A172 (cell line): ENCODE measurements around the gene LYAR. TPM values are rescaled to one million over a fixed set of nuclear protein-coding genes. Genes with fewer than 3 reads are reported as not detected.

Experiments
- DNase-seq: peaks from one replicate; pipeline ENCODE4 v3.0.0-alpha.2; 2015; ENCODE audit warnings: low spot score
- total RNA-seq: library from RNA; depleted of rRNA; stranded (reverse); fragments of >200 nt; shearing (Covaris generic); gene quantifications from 2 replicates; pipeline ENCODE4 v1.2.3, GENCODE V29; 2014; rRNA removed

Gene LYAR, protein sequence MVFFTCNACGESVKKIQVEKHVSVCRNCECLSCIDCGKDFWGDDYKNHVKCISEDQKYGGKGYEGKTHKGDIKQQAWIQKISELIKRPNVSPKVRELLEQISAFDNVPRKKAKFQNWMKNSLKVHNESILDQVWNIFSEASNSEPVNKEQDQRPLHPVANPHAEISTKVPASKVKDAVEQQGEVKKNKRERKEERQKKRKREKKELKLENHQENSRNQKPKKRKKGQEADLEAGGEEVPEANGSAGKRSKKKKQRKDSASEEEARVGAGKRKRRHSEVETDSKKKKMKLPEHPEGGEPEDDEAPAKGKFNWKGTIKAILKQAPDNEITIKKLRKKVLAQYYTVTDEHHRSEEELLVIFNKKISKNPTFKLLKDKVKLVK
- total RNA-seq = 38.1 and 54.5 TPM in 2 replicates

DNA sequence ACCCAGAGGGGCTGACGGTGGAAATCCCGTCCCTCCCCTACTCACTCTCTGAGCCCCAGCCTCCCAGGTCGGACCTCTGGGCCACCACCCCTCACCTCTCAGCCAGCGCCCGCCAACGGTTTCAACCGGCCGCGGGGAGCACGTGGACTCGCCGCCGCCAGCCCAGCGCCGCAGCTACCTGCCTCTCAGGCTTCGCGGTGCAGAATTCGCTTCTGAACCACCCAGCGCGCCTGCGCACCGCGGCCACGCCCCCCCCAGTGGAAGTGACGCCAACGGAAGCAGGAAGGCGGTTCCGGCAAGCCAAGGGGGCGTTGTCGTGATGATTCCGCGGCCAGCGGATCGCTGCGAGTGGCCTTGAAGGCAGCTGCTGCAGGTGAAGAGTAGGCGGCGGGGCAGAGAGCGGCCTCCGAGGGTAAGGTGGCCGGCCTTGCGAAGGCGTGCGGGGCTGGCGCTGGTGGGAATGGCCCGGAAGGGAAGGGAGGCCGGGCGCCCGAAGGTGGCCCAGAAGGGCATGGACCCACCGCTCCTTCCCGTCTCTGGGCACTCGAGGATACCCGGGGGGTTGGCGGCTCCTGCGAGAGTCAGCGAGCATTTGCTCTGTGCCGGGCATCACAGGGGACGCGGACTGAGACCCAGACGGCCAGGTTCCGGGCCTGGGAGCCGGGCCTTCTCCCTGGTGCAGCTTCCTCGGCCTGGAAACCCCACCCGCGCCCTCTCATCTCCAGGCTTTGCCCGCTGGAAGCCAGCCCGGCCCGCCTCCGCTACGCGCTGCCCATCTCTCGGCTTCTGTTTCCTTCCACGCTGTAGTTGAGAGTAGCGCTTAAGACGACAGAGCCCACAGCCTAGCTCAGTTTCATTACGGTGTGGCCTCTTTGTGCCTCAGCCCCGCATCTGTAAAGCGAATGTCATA lies at the start of gene LYAR, which contains the start of gene ZBTB49:
LYAR (minus strand) TSS at position 214 of the 910 bp plus-strand sequence. CDS start 6,412 bp downstream, outside the sequence.
ZBTB49 (plus strand) TSS at position 311 of the 910 bp plus-strand sequence. CDS start 9,695 bp downstream, outside the sequence.
- DNase-seq = peak; percentile 71

DNA sequence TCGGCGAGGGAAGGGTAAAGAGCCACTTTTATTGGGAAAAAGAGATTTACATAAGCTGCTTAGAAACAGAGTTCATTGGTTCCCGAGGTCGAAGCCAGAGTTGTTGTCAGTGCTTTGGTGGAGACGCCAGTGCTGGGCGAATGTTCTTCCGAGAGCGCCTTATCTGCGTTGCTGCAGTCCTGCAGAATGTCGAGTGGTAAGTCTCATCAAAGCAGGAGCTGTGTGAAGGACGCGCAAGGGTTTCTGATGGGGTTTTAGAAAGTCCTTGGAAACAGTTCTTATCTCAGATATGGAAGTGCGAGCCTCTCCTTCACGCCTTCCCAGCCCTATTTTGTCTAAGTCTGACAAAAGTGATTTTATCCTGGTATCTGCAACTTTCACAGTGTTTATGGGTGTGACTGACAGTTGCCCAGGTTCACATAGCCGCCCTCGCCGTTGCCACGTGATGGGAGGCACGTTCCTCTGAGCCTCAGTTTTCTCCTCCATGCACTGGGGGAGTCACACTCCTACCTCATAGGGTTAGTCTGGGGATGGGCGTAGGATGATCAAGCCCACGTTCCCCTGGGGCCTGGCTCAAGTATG lies 49.6 kb upstream of the LYAR start:
- DNase-seq = no peak

GRCh38 chr4:4338210-4339001 lies 48.5 kb upstream of the LYAR start:
- DNase-seq = no peak

DNA sequence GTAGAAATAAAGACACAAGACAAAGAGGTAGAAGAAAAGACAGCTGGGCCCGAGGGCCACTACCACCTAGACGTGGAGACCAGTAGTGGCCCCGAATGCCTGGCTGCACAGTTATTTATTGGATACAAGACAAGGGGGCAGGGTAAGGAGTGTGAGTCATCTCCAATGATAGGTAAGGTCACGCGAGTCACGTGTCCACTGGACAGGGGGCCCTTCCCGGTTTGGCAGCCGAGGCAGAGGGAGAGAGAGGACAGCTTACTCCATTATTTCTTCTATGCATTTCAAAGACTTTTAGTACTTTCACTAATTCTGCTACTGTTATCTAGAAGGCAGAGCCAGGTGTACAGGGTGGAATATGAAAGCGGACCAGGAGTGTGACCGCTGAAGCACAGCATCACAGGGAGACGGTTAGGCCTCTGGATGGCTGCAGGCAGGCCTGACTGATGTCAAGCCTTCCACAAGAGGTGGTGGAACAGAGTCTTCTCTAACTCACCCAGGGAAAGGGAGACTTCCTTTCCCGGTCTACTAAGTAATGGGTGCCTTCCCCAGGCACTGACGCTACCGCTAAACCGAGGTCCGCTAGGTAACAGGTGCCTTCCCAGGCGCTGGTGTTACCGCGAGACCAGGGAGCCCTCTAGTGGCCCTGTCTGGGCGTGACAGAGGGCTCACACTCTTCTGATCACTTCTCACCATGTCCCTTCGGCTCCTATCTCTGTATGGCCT lies 45.0 kb upstream of the LYAR start:
- peak; percentile 66 for DNase-seq

DNA sequence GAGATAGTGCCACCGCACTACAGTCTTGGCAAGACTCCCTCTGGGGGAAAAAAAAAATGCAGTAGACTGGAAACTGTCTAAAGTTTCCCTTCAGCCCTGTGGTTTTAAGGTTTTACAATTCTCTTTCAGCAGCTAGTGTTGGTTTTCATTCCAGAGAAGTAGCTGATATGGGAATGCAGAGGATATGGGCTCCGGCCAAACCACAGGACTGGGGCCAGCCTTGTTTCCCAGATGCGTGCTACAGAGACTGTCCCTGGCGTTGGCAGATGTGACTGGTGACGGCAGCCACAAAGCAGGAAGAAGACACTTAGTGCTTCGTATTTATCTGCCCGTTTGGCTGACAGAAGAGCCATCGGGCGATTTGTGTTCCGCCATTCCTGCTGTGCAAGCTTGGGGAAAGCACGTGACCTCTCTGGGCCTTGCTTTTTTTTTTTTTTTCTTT lies 43.3 kb upstream of the LYAR start:
- DNase-seq = peak; percentile 96

DNA sequence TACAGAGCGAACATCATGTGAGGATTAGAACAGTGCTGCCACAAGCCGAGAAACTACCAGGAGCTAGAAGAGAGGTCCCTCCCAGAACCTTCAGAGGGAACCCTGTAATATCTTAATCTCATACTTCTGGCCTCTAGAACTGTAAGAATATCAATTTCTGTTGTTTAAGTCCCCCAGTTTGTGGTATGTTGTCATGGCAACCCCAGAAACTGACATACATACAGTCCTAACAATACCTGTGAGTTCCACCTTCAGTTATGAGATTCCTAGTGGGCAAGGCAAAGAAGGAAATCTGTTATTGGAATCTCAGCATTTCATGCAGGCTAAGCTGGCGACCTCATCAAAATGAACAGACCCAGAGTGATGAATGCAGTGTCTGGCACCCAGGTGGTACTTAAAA lies 42.6 kb upstream of the LYAR start:
- DNase-seq = no peak

DNA sequence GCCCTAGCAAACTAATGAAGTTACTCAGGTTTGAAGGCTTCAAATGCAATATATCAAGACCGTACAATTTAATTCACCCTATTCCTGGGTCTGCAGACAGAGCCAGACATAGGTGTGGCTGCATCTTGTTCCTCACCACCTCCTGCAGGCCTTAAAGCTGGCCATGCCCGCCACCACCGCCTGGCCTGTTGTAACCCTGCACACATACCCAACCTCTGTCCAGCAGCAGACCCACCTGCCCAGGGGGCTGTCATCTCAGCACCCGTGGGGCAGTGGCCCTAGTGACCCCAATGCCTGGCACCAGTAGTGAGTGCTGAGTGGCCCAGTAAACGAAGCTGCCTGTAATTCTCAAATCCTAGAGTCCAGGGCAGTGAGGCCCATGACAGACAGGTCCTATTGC lies 40.8 kb upstream of the LYAR start:
- no peak for DNase-seq

DNA sequence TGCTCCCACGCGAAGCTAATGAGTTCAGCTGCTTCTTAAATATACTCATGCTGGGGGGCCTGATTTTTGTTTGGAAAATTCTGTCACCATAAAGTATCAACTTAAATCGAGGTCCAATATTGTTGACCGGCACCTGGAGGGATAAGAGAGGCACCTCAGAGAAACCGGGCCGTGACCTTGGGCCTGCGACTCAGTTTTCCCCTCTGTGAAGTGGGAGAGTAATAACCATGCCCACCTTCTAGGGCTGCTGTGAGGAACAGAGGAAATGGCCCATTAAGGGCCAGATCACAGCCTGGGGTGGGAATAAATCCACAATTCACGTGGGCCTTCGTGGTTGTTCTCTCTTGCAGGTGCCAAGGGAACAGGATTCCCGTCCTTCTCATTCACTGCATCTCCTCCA lies 39.5 kb upstream of the LYAR start:
- no peak for DNase-seq

- no peak for DNase-seq
Measured at GRCh38 chr4:4328840-4329239, 38.9 kb upstream of the LYAR start.

- no peak for DNase-seq
Measured at GRCh38 chr4:4328206-4328605, 38.3 kb upstream of the LYAR start.

GRCh38 chr4:4327652-4328121 lies 37.7 kb upstream of the LYAR start:
- no peak for DNase-seq

DNA sequence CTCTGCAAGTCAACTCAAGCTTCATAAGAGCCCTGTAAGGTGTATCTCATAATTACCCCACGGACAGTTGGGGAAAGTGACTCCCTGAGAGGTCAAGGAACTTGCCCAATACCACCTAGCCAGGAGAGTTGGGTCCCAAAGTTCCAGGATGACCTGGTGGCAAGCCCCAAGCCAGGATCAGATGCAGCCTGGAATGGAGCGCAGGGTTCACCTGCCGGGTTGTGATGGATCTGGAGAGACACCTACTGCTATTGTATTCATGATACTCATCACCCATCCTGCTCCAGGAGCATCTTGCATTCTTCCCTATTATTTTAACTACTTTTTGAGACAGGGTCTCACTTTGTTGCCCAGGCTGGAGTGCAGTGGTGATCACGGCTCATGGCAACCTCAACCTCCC lies 36.2 kb upstream of the LYAR start:
- DNase-seq = no peak

DNA sequence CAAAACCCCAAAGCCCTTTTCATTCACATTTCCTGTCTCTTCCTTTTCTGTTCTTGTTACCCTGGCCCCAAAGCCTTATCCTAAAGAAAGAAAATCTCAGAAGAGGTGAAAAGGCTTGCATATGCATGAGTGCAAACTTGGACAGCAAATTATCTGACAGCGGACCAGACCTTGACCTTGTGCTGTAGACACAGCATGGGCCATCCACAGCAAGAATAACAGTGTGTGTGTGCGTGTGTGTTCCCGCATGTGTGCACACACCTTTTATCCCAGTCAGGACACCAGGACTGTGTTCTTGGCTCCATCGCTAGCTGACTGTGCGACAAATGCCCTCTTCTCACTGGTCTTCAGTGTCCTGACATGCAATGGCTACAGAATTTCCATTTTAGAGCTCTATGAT lies 35.4 kb upstream of the LYAR start:
- no peak for DNase-seq

DNA sequence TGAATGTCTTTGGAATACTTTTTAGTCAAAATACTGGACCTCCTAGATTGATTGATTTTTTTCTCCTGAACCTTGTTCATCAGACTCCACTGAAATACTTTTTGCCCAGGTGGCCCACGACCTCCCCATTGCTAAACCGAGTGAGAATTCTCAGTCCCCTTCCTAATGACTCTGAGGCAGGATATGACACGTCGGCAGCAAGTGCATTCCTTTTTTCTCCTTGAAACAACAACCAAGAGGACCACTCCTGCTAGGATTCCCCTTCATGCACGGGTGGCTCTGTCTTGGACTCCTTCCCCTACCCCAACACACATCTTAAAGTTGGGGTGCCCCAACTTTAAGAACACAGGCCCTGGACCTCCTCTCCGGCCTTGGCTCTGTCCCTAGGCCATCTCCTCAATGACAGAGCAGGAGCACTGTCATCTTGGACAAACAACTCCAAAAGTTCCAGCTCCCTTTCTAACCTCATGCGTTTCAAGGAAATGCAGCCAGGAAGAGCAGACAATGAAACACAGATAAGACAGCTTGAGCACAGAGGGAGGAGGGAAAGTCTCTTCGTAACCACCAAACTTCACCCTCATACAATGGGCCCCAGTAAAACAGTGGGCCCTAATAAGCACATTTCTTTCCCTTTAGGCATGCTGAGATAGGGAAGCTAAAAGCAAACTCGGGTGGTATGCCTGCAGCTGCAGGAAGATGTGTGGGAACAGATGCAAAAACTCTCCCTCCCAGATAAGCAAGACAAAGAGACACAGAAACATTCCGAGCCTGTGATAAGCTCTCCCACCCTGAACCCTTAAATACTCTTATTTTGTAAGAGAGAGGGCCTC lies 34.0 kb upstream of the LYAR start:
- no peak for DNase-seq

- DNase-seq = no peak
Measured at GRCh38 chr4:4321951-4322688, 32.2 kb upstream of the LYAR start.

GRCh38 chr4:4320951-4321714 lies 31.2 kb upstream of the LYAR start:
- DNase-seq = no peak

DNA sequence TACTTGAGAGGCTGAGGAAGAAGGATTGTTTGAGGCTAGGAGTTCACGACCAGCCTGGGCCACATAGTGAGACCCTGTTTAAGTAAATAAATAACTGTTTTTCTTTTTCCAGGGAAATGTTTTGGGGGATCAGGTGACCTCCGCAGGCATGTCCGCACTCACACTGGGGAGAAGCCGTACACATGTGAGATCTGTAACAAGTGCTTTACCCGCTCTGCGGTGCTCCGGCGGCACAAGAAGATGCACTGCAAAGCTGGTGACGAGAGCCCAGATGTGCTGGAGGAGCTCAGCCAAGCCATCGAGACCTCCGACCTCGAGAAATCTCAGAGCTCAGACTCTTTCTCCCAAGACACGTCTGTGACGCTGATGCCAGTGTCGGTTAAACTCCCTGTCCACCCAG lies 30.6 kb upstream of the LYAR start:
- no peak for DNase-seq
